ENCODE measurements around the gene SLC37A1. TPM values are rescaled to one million over a fixed set of nuclear protein-coding genes. Genes with fewer than 3 reads are reported as not detected.

Gene SLC37A1
- total RNA-seq, 1 donor from 2014 or later = 4.8 TPM

DNA sequence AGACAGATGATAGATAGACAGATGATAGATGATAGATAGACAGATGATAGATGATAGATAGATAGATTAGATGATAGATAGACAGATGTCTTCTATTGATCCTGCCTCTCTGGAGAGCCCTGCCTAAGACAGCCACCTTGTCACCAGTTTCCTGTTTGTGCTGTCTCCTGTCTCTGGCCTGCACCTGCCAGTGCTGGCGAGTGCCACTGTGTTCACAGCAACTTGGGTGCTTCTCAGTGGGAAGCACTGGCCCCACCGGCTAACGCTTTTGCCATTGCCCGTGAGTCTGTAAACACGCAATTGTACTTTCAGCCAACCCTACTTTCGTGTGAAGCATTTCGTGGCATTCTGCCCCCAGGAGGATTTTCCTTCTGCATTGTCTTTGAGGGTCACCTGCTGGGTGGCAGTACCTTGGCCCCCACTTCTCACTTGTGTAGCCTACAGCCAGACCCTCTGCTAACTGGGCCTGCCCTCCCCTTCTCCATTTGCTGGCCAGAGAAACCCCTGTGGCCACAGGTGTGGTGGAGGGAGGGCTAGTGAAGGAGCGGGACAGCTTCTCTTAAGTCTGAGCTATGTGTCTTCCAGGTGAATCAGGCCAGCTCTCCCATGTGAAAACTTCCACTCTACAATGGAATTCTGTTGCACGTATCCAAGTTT is 116.4 kb downstream of the SLC37A1 start:
- peaks cover 26% of the 10 kb centered on the region for H3K27me3 Mint-ChIP-seq (ENCODE audit: low read depth)
- no peaks in the 10 kb centered on the region for H3K36me3 Mint-ChIP-seq (ENCODE audit: low read depth)
- TF ChIP-seq, protein P1, sequence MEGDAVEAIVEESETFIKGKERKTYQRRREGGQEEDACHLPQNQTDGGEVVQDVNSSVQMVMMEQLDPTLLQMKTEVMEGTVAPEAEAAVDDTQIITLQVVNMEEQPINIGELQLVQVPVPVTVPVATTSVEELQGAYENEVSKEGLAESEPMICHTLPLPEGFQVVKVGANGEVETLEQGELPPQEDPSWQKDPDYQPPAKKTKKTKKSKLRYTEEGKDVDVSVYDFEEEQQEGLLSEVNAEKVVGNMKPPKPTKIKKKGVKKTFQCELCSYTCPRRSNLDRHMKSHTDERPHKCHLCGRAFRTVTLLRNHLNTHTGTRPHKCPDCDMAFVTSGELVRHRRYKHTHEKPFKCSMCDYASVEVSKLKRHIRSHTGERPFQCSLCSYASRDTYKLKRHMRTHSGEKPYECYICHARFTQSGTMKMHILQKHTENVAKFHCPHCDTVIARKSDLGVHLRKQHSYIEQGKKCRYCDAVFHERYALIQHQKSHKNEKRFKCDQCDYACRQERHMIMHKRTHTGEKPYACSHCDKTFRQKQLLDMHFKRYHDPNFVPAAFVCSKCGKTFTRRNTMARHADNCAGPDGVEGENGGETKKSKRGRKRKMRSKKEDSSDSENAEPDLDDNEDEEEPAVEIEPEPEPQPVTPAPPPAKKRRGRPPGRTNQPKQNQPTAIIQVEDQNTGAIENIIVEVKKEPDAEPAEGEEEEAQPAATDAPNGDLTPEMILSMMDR (IDR thresholded peaks at IDR 0.05) = no peak
- H3K27ac Mint-ChIP-seq (ENCODE audit: unreplicated experiment) = no peak overlapping the region
- H3K4me1 Mint-ChIP-seq (ENCODE audit: low read depth) = no peaks in the 10 kb centered on the region
- no peak for DNase-seq (ENCODE audit: low spot score)
- no peak overlapping the region for H3K4me3 Mint-ChIP-seq (ENCODE audit: unreplicated experiment)
- no peaks in the 10 kb centered on the region for H3K9me3 Mint-ChIP-seq (ENCODE audit: low read depth)

DNA sequence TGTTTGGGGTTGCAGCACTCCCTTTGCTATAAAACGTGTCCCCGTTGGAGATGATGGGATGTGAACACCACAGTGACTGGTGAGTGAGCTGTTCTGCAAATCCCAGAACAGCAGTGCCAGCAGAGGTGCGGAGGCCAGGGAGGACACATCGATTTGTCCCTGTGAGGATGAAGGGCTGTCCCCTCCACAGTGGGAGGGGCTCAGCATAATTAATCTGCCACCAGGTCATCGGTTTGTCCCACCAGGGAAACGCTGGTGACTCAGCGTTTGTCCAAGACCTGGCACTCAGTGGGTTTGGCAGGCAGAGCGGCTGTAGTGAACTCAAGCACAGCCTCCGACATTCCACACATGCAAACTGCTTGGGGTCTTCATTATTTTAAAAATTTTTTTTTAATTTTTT is 117.0 kb downstream of the SLC37A1 start:
- H3K4me3 Mint-ChIP-seq (ENCODE audit: unreplicated experiment) = no peak overlapping the region
- H3K9me3 Mint-ChIP-seq (ENCODE audit: low read depth) = no peaks in the 10 kb centered on the region
- no peaks in the 10 kb centered on the region for H3K36me3 Mint-ChIP-seq (ENCODE audit: low read depth)
- TF ChIP-seq, protein P1 (IDR thresholded peaks at IDR 0.05) = no peak
- no peak for DNase-seq (ENCODE audit: low spot score)
- peaks cover 21% of the 10 kb centered on the region for H3K27me3 Mint-ChIP-seq (ENCODE audit: low read depth)
- H3K27ac Mint-ChIP-seq (ENCODE audit: unreplicated experiment) = no peak overlapping the region
- no peaks in the 10 kb centered on the region for H3K4me1 Mint-ChIP-seq (ENCODE audit: low read depth)

Other genes with a start within 250 kb of the SLC37A1 start
- 1.3 to 6.0 TPM in 2 of 3 replicates, not detected in the other for gene TFF3, start 198.4 kb upstream of the SLC37A1 start, total RNA-seq
- gene TFF2, start 162.9 kb upstream of the SLC37A1 start, total RNA-seq = not detected in 3 replicates
- gene TFF1, start 147.3 kb upstream of the SLC37A1 start, total RNA-seq = not detected in 3 replicates
- 0.22 TPM in 1 of 3 replicates, not detected in the others for gene TMPRSS3, start 117.8 kb upstream of the SLC37A1 start, total RNA-seq
- not detected in 3 replicates for gene UBASH3A, start 110.0 kb upstream of the SLC37A1 start, total RNA-seq
- gene RSPH1, start 17.6 kb upstream of the SLC37A1 start, total RNA-seq = 0.15 TPM in 1 of 3 replicates, not detected in the others
- 0.60 to 1.2 TPM (median 1.1 TPM) in 3 replicates for gene PDE9A, start 139.8 kb downstream of the SLC37A1 start, total RNA-seq

Measured in chondrocyte (in vitro differentiated cells).